ENCODE data around the gene EIF4B.
A peak's percentile ranks its signal among the peaks of the same experiment; 100 is the strongest.

DNA sequence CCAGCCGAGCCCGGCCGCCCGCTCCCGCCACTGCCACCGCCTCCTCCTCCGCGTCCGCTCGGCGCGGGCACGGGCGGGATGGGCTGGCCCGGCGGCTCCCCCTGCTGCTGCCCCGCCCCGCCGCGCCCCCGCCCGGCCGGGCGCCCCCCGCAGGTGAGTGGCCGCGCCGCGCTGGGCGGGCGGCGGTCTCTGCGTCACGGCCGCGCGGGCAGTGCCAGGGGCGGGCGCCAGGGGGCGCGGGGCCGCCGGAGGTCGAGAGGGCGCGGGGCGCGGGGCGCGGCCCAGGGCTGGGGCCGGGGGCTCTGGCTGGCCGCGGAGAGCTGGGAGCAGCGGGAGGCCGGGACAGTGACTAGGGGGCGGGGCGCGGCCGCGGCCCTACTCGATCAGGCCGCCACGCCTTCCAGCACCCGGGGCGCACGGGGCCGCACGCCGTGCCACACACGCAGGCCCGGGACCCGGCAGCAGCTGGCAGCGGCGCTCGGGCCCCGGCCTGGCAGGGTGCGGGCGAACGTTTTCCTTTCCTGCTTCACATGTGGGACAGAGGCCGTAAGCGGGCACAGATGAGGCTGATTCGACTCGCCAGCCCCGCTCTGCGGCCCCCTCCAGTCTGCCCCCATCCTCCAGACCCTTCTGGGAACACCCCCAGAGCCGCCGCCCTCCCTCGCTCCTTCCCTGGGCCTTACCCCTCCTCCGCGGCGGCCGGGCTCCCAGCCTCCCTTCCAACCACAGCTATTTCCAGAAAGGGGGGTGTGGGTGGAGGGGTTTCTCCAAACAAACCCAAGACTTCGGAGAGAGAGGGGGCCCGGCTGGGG lies 41.2 kb downstream of the EIF4B start:
- peak; percentile 78 to 81 for TF ChIP-seq POLR2A (IDR thresholded peaks at IDR 0.05)
- TF ChIP-seq, protein P1, sequence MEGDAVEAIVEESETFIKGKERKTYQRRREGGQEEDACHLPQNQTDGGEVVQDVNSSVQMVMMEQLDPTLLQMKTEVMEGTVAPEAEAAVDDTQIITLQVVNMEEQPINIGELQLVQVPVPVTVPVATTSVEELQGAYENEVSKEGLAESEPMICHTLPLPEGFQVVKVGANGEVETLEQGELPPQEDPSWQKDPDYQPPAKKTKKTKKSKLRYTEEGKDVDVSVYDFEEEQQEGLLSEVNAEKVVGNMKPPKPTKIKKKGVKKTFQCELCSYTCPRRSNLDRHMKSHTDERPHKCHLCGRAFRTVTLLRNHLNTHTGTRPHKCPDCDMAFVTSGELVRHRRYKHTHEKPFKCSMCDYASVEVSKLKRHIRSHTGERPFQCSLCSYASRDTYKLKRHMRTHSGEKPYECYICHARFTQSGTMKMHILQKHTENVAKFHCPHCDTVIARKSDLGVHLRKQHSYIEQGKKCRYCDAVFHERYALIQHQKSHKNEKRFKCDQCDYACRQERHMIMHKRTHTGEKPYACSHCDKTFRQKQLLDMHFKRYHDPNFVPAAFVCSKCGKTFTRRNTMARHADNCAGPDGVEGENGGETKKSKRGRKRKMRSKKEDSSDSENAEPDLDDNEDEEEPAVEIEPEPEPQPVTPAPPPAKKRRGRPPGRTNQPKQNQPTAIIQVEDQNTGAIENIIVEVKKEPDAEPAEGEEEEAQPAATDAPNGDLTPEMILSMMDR (IDR thresholded peaks at IDR 0.05) = peak in 2 of 6 experiments; percentile 40 to 45

Data from adrenal gland (tissue), 5 donors.